GM19238 (cell line): Measurements from ENCODE around the gene GJD4.

Experiments
- DNase-seq: peaks from one replicate; pipeline ENCODE4 v3.0.0; 2011; ENCODE audit warnings: low spot score; ENCODE audit not compliant: insufficient read length

The GJD4 gene, protein sequence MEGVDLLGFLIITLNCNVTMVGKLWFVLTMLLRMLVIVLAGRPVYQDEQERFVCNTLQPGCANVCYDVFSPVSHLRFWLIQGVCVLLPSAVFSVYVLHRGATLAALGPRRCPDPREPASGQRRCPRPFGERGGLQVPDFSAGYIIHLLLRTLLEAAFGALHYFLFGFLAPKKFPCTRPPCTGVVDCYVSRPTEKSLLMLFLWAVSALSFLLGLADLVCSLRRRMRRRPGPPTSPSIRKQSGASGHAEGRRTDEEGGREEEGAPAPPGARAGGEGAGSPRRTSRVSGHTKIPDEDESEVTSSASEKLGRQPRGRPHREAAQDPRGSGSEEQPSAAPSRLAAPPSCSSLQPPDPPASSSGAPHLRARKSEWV

DNA sequence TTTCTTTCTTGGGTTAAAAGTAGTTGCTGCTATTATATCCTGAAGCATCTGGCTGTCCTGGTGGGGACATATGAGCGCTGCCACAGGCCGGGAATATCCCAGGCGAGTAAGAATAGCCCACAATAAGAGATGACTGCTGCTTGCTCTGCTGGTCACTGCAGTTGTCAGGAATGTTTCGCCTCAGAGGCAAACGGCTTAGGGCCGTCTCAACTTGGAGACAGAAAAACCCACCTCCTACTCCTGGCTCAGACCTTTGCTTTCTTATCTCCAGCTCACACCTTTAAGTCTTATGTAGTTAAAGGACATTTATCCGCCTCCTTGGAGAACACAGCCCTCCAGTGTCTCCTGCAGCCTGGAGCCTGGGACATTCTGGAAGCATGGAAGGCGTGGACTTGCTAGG, at the start of gene GJD4:
Gene GJD4 (plus strand): TSS at position 151 of the 400 bp plus-strand sequence. CDS start 227 bp downstream, at position 378.
- no peak for DNase-seq

- DNase-seq, result no peak
Measured at GRCh38 chr10:35555962-35556930, 48.9 kb upstream of the GJD4 start.

DNA sequence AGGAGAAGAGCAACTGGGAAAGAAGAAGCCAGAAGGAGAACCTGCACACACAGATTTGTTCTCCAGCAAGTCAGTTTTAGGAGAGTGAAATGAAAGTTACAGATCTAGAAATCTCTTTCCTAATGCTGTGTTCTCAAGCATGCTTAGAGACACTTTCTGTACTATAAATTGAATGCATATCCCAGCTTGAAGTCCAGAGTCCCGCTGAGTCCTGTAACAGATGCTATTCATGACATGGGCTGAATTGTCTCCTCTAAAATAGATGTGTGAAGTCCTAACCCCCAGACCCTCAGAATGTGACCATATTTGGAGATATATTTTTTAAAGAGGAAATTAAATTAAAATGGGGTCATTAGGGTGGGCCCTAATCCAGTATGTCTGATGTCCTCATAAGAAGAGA, 46.9 kb upstream of the GJD4 start:
- DNase-seq, result no peak

DNA sequence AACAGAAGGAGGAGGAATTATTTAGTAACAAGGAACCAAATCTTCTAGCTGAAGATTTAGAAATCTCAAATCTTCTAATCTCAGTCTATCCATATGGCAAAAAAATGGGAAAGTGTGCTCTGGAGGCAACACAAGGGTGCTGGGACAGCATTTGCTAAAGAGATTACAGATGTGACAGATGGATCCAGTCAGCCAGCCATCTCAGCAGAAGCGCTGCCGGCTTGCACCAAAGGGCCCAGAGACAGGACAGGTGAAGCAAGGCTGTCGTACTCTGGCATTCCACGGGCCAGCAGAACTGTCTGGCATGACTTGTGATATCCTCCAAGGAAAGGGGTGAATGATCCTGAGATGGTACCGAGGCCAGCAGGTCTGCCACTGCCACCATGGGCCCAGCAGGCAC, 45.7 kb upstream of the GJD4 start:
- no peak for DNase-seq

DNA sequence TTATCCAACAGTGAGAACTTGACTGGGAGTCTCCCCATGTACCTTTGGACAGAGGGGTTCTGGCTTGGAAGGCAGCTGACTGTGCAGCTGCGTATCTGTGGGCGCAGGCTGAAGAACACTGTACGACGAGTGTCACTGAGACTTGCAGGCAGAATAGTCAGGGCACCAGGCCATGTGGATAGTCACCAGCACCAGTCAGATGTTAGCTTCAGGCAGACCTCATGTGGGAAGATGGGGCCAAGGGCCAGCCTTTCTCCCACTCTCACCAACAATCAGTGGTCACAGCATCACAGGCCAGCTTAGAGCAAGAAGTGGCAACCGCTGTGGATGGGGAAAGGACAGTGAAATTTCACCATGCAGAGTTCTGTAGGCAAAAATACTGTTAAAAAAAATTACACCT, 43.4 kb upstream of the GJD4 start:
- no peak for DNase-seq

DNA sequence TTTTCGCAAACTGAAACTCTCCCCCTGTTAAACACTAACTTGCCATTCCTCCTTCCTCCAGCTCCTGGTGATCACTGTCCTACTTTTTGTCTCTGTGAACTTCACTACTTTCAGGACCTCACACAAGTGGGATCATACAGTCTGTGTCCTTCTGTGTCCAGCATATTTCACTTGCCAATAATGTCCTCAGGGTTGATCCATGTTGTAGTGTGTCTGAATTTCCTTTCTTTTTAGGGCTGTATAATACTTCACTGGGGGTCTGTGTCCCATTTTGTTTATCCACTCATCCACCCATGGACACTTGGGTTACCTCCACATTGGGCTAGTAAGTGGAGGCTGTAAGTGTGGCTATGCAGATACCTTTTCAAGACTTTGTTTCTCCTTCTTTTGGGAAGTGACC, 42.7 kb upstream of the GJD4 start:
- DNase-seq, result no peak

DNA sequence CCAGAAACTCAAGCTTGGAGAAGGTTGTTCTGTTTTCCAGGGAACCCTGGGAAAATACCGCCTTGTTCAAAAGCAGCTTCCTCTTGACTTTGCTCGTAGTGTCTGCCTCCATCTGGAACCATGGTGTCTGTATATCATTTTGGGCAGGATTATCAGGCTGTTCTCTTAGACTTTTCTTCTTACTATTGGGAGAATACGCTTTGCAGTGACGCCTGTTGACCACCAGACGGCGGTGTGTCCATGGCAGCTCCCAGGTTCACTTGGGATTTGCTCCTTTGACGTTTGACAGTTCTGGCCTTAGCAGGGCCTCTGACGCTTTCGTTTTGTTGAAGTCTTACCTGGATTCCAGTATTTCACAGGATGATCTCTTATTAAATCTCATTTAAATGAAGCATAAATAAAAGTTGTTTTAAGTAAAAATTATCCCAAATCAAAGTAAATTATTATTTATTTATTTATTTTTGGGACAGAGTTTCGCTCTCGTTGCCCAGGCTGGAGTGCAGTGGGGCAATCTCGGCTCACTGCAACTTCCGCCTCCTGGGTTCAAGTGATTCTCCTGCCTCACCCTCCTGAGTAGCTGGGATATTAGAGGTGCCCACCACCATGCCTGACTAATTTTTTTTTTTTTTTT, 41.8 kb upstream of the GJD4 start:
- peak; percentile 37 for DNase-seq

- DNase-seq, result no peak
Measured at GRCh38 chr10:35564341-35564968, 40.7 kb upstream of the GJD4 start.

GRCh38 chr10:35565602-35566081, 39.5 kb upstream of the GJD4 start:
- DNase-seq, result no peak

GRCh38 chr10:35567951-35568350, 37.2 kb upstream of the GJD4 start:
- DNase-seq, result no peak

GRCh38 chr10:35568483-35569015, 36.6 kb upstream of the GJD4 start:
- DNase-seq, result no peak

- DNase-seq, result no peak
Measured at GRCh38 chr10:35569111-35569707, 35.9 kb upstream of the GJD4 start.

- DNase-seq, result no peak
Measured at GRCh38 chr10:35569836-35570235, 35.3 kb upstream of the GJD4 start.

GRCh38 chr10:35570397-35570796, 34.7 kb upstream of the GJD4 start:
- no peak for DNase-seq

- no peak for DNase-seq
Measured at GRCh38 chr10:35572583-35572982, 32.6 kb upstream of the GJD4 start.

- no peak for DNase-seq
Measured at GRCh38 chr10:35573796-35574195, 31.3 kb upstream of the GJD4 start.

- DNase-seq, result no peak
Measured at GRCh38 chr10:35574924-35575352, 30.2 kb upstream of the GJD4 start.

- DNase-seq, result no peak
Measured at GRCh38 chr10:35575640-35576039, 29.5 kb upstream of the GJD4 start.

DNA sequence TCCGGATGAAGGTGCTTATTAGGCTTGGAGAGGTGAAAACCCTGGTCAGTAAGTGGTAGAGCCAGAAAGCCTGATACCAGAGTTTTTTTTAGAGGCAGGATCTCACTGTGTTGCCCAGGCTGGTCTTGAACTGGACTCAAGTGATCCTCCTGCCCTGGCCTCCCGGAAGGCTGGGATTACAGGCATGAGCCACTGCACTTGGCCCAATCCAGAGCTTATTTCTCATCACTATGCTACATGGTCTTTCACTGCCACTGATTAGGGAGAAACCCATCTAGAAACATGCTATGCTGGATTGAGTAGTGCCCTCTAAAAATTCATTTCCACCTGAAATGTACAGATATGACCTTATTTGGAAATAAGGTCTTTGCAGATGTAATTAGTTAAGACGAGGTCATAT, 28.4 kb upstream of the GJD4 start:
- DNase-seq, result no peak

DNA sequence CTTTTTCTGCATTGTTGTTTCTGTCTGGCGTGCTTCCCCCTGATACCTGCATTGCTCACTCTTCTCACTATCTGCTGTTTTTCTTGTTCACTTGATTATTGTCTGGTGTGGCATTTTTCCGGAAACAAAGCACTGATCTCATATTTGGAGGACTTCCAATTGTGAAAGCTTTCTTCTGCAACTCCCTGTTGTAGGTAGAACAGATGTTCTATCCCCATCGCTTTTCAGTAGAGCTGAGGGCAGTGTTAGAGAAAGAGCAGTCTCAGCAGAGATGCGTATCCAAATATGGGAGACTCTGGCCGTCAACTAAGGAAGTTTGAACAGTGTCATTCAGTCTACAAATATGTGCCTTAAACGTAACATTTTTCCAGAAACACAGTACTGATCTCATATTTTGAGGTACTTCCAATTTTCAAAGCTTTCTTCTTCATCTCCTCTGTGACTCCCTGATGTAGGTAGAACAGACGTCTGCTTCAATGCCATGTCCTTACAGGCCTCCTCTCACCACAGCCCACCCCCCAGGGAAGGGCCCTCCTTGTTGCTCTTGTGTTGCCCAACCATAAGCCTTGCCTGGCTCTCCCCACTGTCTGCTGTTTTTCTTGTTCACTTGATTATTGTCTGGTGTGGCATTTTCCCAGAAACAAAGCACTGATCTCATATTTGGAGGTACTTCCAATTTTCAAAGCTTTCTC, 27.1 kb upstream of the GJD4 start:
- DNase-seq, result no peak
